Measurements from ENCODE around the gene CBX8.

- no peak for TF ChIP-seq CTCF (IDR thresholded peaks at IDR 0.05)
- TF ChIP-seq POLR2A (IDR thresholded peaks at IDR 0.05): no peak
Measured at GRCh38 chr17:79802736-79803420, 6.0 kb upstream of the CBX8 start.

All from body of pancreas (tissue), 4 donors.